Right lobe of liver (tissue), 4 donors: ENCODE measurements around the gene PTGR2.

Source experiments
- CTCF ChIP-seq, 4 donors: fragments of 200-600 bp in 3 of 4; fragments of 450-650 bp in 1 of 4; IDR thresholded peaks; one replicate each; pipeline versions ENCODE4 v1.5.1 to v1.8.0; 2016 to 2022; ENCODE audit warnings: antibody characterized with exemption in 4 of 4, mild to moderate bottlenecking in 2 of 4
- POLR2A ChIP-seq: fragments of 450-650 bp; IDR thresholded peaks from one replicate; pipeline ENCODE4 v1.6.1; 2017; ENCODE audit warnings: antibody characterized with exemption, mild to moderate bottlenecking
- donor health status: DM: no; HTN: no; CAD: no.
- donor health status: DM: no; HTN: no; CAD: no.
- donor health status: DM: no; HTN: yes; CAD: no.

DNA sequence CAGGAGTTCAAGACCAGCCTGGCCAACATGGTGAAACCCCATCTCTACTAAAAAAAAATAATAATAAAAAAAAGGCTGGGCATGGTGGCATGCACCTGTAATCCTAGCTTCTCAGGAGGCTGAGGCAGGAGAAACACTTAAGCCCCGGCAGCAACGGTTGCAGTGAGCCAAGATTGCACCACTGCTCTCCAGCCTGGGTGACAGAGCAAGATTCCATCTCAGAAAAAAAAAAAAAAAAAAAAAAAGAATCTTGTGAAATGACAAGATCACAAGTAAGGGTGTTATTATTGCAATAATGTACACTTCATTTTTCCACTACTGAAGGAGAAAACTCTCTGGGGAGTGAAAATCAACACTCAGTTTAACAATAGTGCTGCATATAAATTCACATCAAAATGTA is 8.8 kb upstream of the PTGR2 start:
- TF ChIP-seq CTCF (IDR thresholded peaks at IDR 0.05) (no peak), POLR2A (no peak)
